ENCODE data around the gene AGBL4.

The AGBL4 gene

DNA sequence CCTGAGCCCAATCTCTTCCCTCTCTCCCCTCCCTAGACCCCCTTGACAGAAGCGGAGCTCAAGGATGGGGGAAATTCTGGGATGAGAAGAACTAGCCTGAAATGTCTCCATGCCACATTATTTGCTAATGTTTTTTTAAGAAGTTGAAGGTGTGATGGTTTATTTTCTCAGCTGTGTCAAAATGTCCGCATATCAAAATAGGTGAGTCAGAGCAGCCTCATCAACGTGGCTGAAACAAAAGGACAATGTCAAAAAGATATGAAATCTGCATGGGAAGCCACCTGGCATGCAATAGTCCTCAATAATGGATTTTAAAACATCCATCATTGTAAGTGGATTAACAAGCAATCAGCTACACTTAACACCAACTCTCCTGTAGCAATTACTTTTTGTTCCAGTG is 1348.5 kb downstream of the AGBL4 start:
- no peak for DNase-seq (ENCODE audit: low spot score)
- TF ChIP-seq, protein P1, sequence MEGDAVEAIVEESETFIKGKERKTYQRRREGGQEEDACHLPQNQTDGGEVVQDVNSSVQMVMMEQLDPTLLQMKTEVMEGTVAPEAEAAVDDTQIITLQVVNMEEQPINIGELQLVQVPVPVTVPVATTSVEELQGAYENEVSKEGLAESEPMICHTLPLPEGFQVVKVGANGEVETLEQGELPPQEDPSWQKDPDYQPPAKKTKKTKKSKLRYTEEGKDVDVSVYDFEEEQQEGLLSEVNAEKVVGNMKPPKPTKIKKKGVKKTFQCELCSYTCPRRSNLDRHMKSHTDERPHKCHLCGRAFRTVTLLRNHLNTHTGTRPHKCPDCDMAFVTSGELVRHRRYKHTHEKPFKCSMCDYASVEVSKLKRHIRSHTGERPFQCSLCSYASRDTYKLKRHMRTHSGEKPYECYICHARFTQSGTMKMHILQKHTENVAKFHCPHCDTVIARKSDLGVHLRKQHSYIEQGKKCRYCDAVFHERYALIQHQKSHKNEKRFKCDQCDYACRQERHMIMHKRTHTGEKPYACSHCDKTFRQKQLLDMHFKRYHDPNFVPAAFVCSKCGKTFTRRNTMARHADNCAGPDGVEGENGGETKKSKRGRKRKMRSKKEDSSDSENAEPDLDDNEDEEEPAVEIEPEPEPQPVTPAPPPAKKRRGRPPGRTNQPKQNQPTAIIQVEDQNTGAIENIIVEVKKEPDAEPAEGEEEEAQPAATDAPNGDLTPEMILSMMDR (IDR thresholded peaks at IDR 0.05; ENCODE audit: extremely low read depth, missing control alignments): no peak

DNA sequence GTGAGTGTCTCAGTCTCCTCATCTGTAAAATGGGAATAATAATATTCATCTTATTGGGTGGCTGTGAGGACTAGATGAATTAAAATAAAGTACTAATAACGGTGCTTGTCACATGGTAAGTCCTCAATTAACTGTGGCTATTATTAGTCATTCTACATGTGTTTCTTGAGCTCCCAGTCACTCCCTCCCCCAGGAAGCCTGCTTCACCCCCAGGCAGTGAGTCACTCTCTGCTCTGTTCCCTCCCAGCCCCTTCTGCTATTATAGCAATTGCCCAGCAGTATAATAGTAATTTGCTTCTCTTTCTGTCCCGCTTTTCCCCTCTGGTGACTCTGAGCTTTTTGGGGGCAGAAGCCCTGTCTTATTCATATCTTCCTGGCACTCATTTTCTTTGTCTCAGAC is 1349.1 kb downstream of the AGBL4 start:
- DNase-seq (ENCODE audit: low spot score): no peak
- TF ChIP-seq, protein P1 (IDR thresholded peaks at IDR 0.05; ENCODE audit: extremely low read depth, missing control alignments): no peak

DNA sequence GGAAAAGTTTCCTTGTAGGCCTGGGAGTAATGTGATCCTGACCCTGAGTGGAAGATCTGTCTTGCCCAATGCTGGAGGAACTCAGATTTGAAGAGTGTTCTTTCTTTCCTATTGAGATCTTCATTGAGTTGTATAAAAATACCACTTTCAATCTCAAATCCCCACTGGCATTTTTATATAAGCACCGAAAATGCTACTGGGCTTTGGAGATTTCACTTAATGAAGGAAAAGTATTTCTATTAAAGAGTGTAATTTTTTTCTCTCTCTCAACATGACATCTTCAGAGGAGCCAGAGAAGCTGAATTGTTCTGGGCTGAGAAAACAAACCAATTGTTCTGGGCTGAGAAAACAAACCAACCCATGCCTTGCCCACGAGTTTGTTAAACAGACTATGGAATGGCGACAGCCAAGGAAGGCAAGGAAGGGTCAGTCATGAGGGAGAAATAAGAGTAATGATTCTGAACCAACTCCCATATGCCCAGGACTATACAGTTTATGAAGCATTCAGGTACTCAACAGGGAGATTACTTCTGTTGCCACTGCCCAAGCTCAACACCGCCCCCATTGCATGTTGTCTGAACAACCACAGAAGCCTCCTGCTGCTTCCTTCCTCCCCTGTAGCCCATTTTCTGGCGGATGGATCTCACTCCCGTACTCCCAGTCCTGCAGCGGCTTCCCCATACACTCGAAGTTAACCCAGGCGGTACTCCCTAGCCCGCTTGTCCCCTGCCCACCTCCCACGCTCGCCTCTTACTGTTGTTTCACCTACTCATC is 1350.2 kb downstream of the AGBL4 start:
- TF ChIP-seq, protein P1 (IDR thresholded peaks at IDR 0.05; ENCODE audit: extremely low read depth, missing control alignments): no peak
- DNase-seq (ENCODE audit: low spot score): no peak

GRCh38 chr1:48671578-48671977 is 1352.2 kb downstream of the AGBL4 start:
- TF ChIP-seq, protein P1 (IDR thresholded peaks at IDR 0.05; ENCODE audit: extremely low read depth, missing control alignments): no peak
- DNase-seq (ENCODE audit: low spot score): no peak

DNA sequence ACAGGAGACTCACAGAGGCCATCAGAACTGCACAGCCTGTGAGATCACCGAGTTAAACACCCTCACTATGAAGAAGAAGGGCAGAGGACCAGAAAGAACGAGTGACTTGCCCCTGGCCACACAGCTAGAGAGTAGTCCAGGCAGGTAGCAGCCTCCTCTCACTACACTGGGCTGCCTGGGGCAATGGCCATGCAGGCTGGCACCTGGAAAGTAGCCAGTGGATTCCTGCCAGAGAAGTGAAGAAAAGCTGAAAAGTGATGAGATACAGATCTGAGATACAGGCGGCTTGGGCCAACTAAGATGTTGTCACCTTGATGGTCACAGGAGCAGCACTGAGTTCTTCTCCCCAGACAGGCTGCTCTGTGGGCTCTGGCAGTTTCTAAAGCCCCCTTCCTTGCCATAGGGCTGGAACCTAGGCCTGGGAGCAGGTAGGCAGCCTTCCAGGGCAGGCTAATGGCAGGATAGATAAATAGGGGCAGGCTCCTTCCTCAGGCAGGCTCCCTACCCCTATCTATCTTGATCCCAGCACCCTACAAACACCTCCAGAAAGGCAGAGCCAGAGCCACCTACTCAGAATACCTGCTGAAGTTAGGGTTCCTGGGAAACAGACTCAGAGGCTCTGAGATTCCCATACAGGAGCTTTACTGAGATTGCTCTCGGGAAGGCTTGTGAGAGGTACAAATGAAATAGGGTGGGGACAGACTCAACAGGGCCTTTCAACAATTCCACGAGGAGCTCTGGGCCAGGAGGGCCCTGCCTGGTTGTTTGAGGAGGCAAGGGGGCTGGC is 1353.3 kb downstream of the AGBL4 start:
- TF ChIP-seq, protein P1 (IDR thresholded peaks at IDR 0.05; ENCODE audit: extremely low read depth, missing control alignments): no peak
- DNase-seq (ENCODE audit: low spot score): no peak

DNA sequence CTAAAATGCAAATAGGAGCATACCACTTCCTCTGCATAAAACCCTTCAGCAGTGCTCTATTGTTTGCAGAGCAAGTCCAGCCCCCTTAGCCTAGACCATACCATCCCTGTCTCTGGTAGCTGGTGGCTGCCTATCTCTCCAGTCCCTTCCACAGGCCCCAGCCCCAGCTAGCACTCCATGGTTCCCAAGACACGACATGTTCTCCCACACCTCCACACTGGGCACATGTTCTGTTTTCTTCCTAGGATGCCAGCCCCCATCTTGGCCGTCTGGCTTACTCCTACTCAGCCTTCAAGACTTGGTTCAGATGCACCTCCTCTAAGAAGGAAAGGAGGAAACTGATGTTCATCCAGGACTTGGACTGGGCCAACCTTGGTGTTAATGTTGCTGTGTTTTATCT is 1355.4 kb downstream of the AGBL4 start:
- no peak for DNase-seq (ENCODE audit: low spot score)
- TF ChIP-seq, protein P1 (IDR thresholded peaks at IDR 0.05; ENCODE audit: extremely low read depth, missing control alignments): no peak

DNA sequence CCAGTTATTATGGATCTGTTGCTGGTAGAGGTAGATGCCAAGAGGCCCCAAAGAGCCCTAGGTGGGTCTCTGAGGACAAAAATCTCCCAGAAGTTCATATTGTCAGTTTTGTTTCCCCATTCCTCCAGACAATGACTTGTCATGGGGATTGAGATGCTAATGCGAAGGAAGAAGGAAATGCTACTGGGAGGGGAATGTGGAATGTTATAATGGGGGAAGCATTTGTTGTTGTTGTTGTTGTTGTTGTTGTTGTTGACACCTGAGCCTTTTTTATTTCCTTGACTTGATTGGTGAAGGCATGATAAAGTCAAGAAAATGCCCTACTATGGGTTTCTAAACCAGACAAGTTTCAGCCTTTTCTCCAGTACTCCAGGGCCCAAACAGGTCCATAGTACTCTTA is 1356.0 kb downstream of the AGBL4 start:
- no peak for DNase-seq (ENCODE audit: low spot score)
- TF ChIP-seq, protein P1 (IDR thresholded peaks at IDR 0.05; ENCODE audit: extremely low read depth, missing control alignments): no peak

Data from GM20000 (cell line).